ENCODE data around the gene PRX.
"Not testable (repeated sequence)": the region's sequence is repeated elsewhere in the genome, so short reads cannot be mapped to it uniquely, and the experiment has no call there.

The PRX gene

DNA sequence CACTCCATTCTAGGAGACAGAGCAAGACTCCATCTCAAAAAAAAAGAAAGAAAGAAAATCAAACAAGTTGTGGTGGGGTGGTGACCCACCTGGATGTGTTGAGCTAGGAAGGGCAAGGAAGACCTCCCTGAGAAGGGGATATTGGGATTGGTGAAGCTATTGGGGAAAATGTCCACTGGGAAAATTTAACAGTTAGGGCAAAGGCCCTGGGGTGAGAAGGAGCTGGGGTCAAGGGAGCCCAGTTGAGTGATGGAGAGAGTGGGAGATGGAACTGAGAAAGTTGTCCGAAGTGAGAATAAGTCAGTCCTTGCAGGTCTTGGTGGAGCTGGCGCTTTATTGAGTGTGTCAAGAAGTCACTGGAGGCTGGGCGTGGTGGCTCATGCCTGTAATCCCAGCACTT lies 25.1 kb upstream of the PRX start:
- WGBS, 2 experiments (ENCODE audit: insufficient coverage in 2 of 2): 90 to 93% methylated on average over 2 of the region's 3 CpGs

DNA sequence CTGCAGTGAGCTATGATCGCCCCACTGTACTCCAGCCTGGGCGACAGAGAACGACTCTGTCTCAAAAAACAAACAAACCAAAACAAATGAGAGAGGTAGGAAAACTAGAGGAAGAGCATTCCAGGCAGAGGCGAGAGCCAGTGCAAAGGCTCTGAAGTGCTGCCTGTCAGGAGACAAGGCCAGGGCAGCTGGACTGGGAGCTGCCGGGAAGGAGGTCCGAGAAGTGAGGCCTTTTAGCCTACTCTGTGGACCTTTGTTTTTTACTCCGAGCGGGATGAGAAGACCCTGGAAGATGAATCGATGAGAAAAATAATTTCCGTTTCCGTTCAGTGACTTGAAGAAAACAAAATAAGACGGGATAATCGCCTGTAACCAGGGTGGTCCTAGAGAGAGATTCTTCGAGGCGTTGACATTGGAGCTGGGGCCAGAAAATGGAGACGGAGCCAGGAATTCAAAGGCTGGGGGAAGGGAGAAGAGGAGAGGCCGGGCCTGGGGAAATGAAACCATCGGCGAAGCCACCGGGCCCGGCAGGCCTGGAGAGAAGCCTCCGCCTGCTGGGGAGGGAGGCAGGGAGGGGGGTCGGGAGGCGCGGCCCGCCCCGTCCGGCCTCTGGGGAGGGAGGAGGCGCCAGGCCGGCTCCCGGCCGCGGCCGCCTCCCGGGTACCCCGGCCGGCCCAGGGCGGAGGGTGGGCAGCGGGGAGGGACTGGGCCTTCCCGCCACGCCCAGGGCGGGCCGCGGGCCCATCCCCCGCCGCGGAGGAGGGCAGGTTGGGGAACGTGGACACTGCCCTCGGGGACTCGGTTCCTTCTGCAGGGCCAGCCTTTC lies 20.4 kb upstream of the PRX start:
- H3K4me1 ChIP-seq (ENCODE audit: control insufficient read depth, insufficient read depth, low read length, poor library complexity, severe bottlenecking): peaks cover 13% of the 10 kb centered on the region
- H3K36me3 ChIP-seq (ENCODE audit: control insufficient read depth, insufficient read depth, low read length): no peaks in the 10 kb centered on the region
- peak overlapping the region; percentile 98 for H3K27ac ChIP-seq (ENCODE audit: low read depth, low read length, severe bottlenecking)
- H3K4me3 ChIP-seq (ENCODE audit: extremely low read depth, insufficient read depth, low read length, poor library complexity, severe bottlenecking): peak overlapping the region; percentile 35
- 3 to 4% methylated on average over 39 to 49 of the region's 50 CpGs for WGBS, 2 experiments (ENCODE audit: insufficient coverage in 2 of 2)
- H3K9me3 ChIP-seq (ENCODE audit: control insufficient read depth, low read length): no peaks in the 10 kb centered on the region

More for the DNA sequence above, 25.1 kb upstream of the PRX start:
- Histone ChIP-seq H3K4me1 (ENCODE audit: control insufficient read depth, insufficient read depth, low read length, poor library complexity, severe bottlenecking) (peaks cover 13% of the 10 kb centered on the region), H3K36me3 (ENCODE audit: control insufficient read depth, insufficient read depth, low read length) (peaks cover 29% of the 10 kb centered on the region), H3K9me3 (ENCODE audit: control insufficient read depth, low read length) (no peaks in the 10 kb centered on the region), H3K4me3 (ENCODE audit: extremely low read depth, insufficient read depth, low read length, poor library complexity, severe bottlenecking) (no peak overlapping the region), H3K27ac (ENCODE audit: low read depth, low read length, severe bottlenecking) (no peak overlapping the region)

DNA sequence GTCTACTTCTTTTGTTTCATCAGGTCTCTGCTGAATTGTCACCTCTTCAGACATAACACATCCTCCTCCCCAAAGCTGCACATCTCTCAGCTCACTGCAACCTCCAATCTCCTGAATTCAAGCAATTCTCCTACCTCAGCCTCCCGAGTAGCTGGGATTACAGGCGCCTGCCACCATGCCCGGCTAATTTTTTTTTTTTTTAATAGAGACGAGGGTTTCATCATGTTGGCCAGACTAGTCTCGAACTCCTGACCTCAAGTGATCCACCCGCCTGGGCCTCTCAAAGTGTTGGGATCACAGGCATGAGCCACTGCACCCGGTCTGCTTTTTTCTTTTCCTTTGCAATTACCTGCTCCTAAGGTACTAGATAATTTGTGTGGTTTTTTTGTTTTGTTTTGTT lies 19.6 kb upstream of the PRX start:
- 82 to 84% methylated on average over 5 to 6 of the region's 7 CpGs for WGBS, 2 experiments (ENCODE audit: insufficient coverage in 2 of 2)
- H3K36me3 ChIP-seq (ENCODE audit: control insufficient read depth, insufficient read depth, low read length); H3K9me3 ChIP-seq (ENCODE audit: control insufficient read depth, low read length): not testable (repeated sequence)
- Histone ChIP-seq H3K4me1 (ENCODE audit: control insufficient read depth, insufficient read depth, low read length, poor library complexity, severe bottlenecking) (peaks cover 13% of the 10 kb centered on the region), H3K27ac (ENCODE audit: low read depth, low read length, severe bottlenecking) (peak overlapping the region; percentile 98), H3K4me3 (ENCODE audit: extremely low read depth, insufficient read depth, low read length, poor library complexity, severe bottlenecking) (peak overlapping the region; percentile 35)

DNA sequence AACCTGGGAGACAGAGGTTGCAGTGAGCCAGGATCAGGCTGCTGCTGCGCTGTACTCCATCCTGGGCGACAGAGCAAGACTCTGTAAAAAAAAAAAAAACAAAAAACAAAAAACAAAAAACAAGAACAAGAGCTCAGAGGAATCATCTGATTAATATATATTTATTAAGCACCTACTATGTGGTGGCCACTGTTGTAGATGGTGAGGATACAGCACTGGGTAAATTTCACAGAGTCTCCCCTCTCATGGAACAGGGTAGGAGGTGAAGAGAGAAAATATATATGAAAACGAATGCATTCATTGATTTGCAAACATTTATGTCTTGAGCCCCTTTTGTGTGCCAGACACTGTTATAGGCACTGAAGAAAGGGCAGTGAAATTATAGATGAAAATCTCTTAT lies 18.5 kb upstream of the PRX start:
- H3K36me3 ChIP-seq (ENCODE audit: control insufficient read depth, insufficient read depth, low read length): no peaks in the 10 kb centered on the region
- peaks cover 13% of the 10 kb centered on the region for H3K4me1 ChIP-seq (ENCODE audit: control insufficient read depth, insufficient read depth, low read length, poor library complexity, severe bottlenecking)
- no peak overlapping the region for H3K27ac ChIP-seq (ENCODE audit: low read depth, low read length, severe bottlenecking)
- WGBS, 2 experiments (ENCODE audit: insufficient coverage in 2 of 2): 88 to 100% methylated on average over 1 of the region's 3 CpGs
- H3K4me3 ChIP-seq (ENCODE audit: extremely low read depth, insufficient read depth, low read length, poor library complexity, severe bottlenecking): no peak overlapping the region
- no peaks in the 10 kb centered on the region for H3K9me3 ChIP-seq (ENCODE audit: control insufficient read depth, low read length)

GRCh38 chr19:40430242-40430641 lies 17.1 kb upstream of the PRX start:
- not testable (repeated sequence) for H3K27ac ChIP-seq (ENCODE audit: low read depth, low read length, severe bottlenecking); H3K9me3 ChIP-seq (ENCODE audit: control insufficient read depth, low read length); H3K4me3 ChIP-seq (ENCODE audit: extremely low read depth, insufficient read depth, low read length, poor library complexity, severe bottlenecking); H3K36me3 ChIP-seq (ENCODE audit: control insufficient read depth, insufficient read depth, low read length)
- H3K4me1 ChIP-seq (ENCODE audit: control insufficient read depth, insufficient read depth, low read length, poor library complexity, severe bottlenecking): peaks cover 12% of the 10 kb centered on the region
- 94 to 98% methylated on average over 5 to 7 of the region's 10 CpGs for WGBS, 2 experiments (ENCODE audit: insufficient coverage in 2 of 2)

DNA sequence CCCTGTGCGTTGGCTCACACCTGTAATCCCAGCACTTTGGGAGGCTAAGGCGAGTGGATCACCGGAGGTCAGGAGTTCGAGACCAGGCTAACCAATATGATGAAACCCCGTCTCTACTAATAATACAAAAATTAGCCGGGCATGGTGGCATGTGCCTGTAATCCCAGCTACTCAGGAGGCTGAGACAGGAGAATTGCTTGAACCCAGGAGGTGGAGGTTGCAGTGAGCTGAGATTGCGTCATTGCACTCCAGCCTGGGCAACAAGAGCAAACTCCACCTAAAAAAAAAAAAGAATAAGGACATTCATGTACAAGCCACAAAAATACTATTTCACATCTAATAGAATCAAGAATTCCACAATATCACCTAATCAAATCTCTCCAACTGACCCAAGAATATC lies 15.0 kb upstream of the PRX start:
- not testable (repeated sequence) for H3K9me3 ChIP-seq (ENCODE audit: control insufficient read depth, low read length); H3K36me3 ChIP-seq (ENCODE audit: control insufficient read depth, insufficient read depth, low read length); H3K27ac ChIP-seq (ENCODE audit: low read depth, low read length, severe bottlenecking); H3K4me3 ChIP-seq (ENCODE audit: extremely low read depth, insufficient read depth, low read length, poor library complexity, severe bottlenecking)
- WGBS, 2 experiments (ENCODE audit: insufficient coverage in 2 of 2): 92 to 100% methylated on average over 4 to 5 of the region's 7 CpGs
- peaks cover 12% of the 10 kb centered on the region for H3K4me1 ChIP-seq (ENCODE audit: control insufficient read depth, insufficient read depth, low read length, poor library complexity, severe bottlenecking)

GRCh38 chr19:40425450-40426287 lies 12.5 kb upstream of the PRX start, which contains the start of gene SERTAD1:
SERTAD1 (minus strand) TSS chr19:40425992; CDS start chr19:40423546, 2,446 bp downstream.
- peak within 1 kb of the TSS; percentile 98 for H3K27ac ChIP-seq (ENCODE audit: low read depth, low read length, severe bottlenecking)
- H3K36me3 ChIP-seq (ENCODE audit: control insufficient read depth, insufficient read depth, low read length): peaks cover 21% of the 10 kb centered on the region
- no peaks in the 10 kb centered on the region for H3K9me3 ChIP-seq (ENCODE audit: control insufficient read depth, low read length)
- H3K4me1 ChIP-seq (ENCODE audit: control insufficient read depth, insufficient read depth, low read length, poor library complexity, severe bottlenecking): peaks cover 24% of the 10 kb centered on the region
- 0 to 1% methylated on average over 37 to 49 of the region's 75 CpGs for WGBS, 2 experiments (ENCODE audit: insufficient coverage in 2 of 2)
- peak within 1 kb of the TSS; percentile 86 for H3K4me3 ChIP-seq (ENCODE audit: extremely low read depth, insufficient read depth, low read length, poor library complexity, severe bottlenecking)

DNA sequence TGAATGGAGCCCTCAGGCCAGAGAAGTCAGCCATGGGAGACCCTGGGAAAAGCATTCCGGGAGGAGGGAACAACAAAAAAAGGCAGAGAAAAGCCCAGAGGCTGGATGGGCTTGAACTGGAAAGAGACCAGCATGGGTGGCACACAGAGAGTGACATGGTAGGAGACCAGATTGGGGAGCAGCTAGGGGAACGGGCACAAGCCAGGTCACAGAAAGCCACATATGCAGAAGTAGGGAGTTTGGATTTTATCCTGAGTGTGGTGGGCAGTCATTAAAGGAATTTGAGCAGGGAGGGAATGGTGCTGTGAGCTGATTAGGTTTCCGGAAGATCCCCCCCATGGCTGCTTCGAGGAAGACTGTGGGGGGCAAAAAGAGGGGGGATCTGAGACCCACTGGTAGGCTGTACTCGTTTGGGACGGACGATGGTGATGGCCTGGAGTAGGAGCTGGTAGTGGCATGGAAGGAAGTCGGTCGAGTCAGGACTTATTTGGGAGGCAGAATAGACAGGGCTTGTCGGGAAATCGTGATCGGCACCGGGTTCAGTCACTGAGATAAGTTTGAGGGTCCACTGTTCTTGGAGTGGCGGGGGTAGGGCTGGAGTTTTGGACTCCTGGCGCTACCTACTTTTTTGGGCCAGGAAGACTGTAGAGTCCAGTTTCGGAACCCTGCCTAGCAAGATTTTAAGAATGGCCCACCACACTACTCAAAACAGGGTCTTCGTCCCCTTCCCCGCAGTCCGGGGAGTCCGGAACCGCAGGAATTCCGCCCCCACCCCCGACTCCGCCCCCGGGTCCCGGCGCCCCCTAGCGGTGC lies 11.7 kb upstream of the PRX start:
- Histone ChIP-seq H3K4me1 (ENCODE audit: control insufficient read depth, insufficient read depth, low read length, poor library complexity, severe bottlenecking) (peaks cover 24% of the 10 kb centered on the region), H3K36me3 (ENCODE audit: control insufficient read depth, insufficient read depth, low read length) (peaks cover 21% of the 10 kb centered on the region), H3K9me3 (ENCODE audit: control insufficient read depth, low read length) (no peaks in the 10 kb centered on the region), H3K27ac (ENCODE audit: low read depth, low read length, severe bottlenecking) (peak overlapping the region; percentile 98), H3K4me3 (ENCODE audit: extremely low read depth, insufficient read depth, low read length, poor library complexity, severe bottlenecking) (peak overlapping the region; percentile 86)
- WGBS, 2 experiments (ENCODE audit: insufficient coverage in 2 of 2): 0 to 2% methylated on average over 16 to 17 of the region's 28 CpGs

- Histone ChIP-seq H3K4me3 (ENCODE audit: extremely low read depth, insufficient read depth, low read length, poor library complexity, severe bottlenecking) (peak overlapping the region; percentile 86), H3K27ac (ENCODE audit: low read depth, low read length, severe bottlenecking) (no peak overlapping the region)
- WGBS, 2 experiments (ENCODE audit: insufficient coverage in 2 of 2): 82 to 100% methylated on average over 2 of the region's 6 CpGs
Observed at GRCh38 chr19:40423938-40424337, 10.8 kb upstream of the PRX start.

More at GRCh38 chr19:40423938-40424337, 10.8 kb upstream of the PRX start:
- Histone ChIP-seq H3K36me3 (ENCODE audit: control insufficient read depth, insufficient read depth, low read length) (peaks cover 21% of the 10 kb centered on the region), H3K4me1 (ENCODE audit: control insufficient read depth, insufficient read depth, low read length, poor library complexity, severe bottlenecking) (peaks cover 24% of the 10 kb centered on the region), H3K9me3 (ENCODE audit: control insufficient read depth, low read length) (no peaks in the 10 kb centered on the region)
